Measurements from ENCODE around the gene WNK4. TPM values are rescaled to one million over a fixed set of nuclear protein-coding genes. Genes with fewer than 3 reads are reported as not detected.

The WNK4 gene
- total and polyA plus RNA-seq, 9 of the 15 experiments (the other 6 are each of a cell fraction or from before 2014, with no cell fraction given), result 0.32 to 25.8 (median 4.5) TPM

GRCh38 chr17:42750739-42751344 is 29.6 kb upstream of the WNK4 start (continued):
- TF ChIP-seq GATAD2B (IDR thresholded peaks at IDR 0.05; ENCODE audit: borderline replicate concordance) (no peak), NFYB (IDR thresholded peaks at IDR 0.05; ENCODE audit: extremely low read depth, insufficient read length) (no peak), ZNF668 (CRISPR knock-in tag; IDR thresholded peaks at IDR 0.05) (no peak), ZBTB12 (CRISPR knock-in tag; IDR thresholded peaks at IDR 0.05) (no peak), RBM15 (IDR thresholded peaks at IDR 0.05; ENCODE audit: insufficient read depth, low read length) (no peak), HDAC6 (IDR thresholded peaks at IDR 0.05; ENCODE audit: low read depth, low read length) (no peak), CREM (IDR thresholded peaks at IDR 0.05; ENCODE audit: low read depth) (peak; percentile 76), SRSF1 (IDR thresholded peaks at IDR 0.05; ENCODE audit: low read depth, low read length) (no peak), RUNX1 (IDR thresholded peaks at IDR 0.05; ENCODE audit: low read depth) (peak; percentile 95), ETS1 (conservative IDR thresholded peaks at IDR 0.05; ENCODE audit: control insufficient read depth, low read depth, low read length) (no peak; the same call in 1 of the 2 replicates), GABPB2 (CRISPR knock-in tag; conservative IDR thresholded peaks at IDR 0.05) (no peak), CC2D1A (IDR thresholded peaks at IDR 0.05) (peak; percentile 34; the same call in 1 of the 2 replicates), SP1 (CRISPR knock-in tag; IDR thresholded peaks at IDR 0.05) (0 out of 2 replicates have a peak, but pooled peaks have one; percentile 32), ZNF592 (IDR thresholded peaks at IDR 0.05) (no peak), ZBTB49 (CRISPR knock-in tag; IDR thresholded peaks at IDR 0.05; ENCODE audit: borderline replicate concordance) (no peak), SRSF3 (IDR thresholded peaks at IDR 0.05; ENCODE audit: insufficient read depth, low read length) (no peak), CBFA2T3 (IDR thresholded peaks at IDR 0.05) (peak; percentile 98), DACH1 (IDR thresholded peaks at IDR 0.05; ENCODE audit: partially characterized antibody) (no peak), ZNF586 (CRISPR knock-in tag; conservative IDR thresholded peaks at IDR 0.05) (no peak), EP300 (IDR thresholded peaks at IDR 0.05; ENCODE audit: low read length) (peak; percentile 88; the same call in 1 of the 2 replicates)

Measured in K562 (cell line).